DND-41 (cell line): ENCODE results near the gene MPI.

Experiments
- ATAC-seq: fragments of 200-7000 bp; cut with Tn5 transposase; 3 replicates; pipeline ENCODE4 v1.9.1; 2021; ENCODE audit warnings: low read depth; ENCODE audit not compliant: insufficient read depth
- DNase-seq: peaks from one replicate; pipeline ENCODE4 v3.0.0-alpha.2; 2020
- H2AFZ ChIP-seq: 2 replicates; pipeline ENCODE4 v1.6.0; 2012; ENCODE audit warnings: low read depth, low read length
- H3K27ac ChIP-seq: 2 replicates; pipeline ENCODE4 v1.5.1; 2012; ENCODE audit warnings: low read length, inconsistent platforms
- H3K27me3 ChIP-seq: fragments of 200-600 bp; sonication (generic); 2 replicates; pipeline ENCODE4 v1.6.0; 2012; ENCODE audit warnings: low read length, mild to moderate bottlenecking, inconsistent platforms; ENCODE audit not compliant: insufficient read depth, poor library complexity
- H3K36me3 ChIP-seq: 2 replicates; pipeline ENCODE4 v1.5.1; 2012; ENCODE audit warnings: low read length, inconsistent platforms; ENCODE audit not compliant: insufficient read depth
- H3K4me1 ChIP-seq: 2 replicates; pipeline ENCODE4 v1.5.1; 2012; ENCODE audit warnings: mild to moderate bottlenecking, low read length; ENCODE audit not compliant: insufficient read depth
- H3K4me2 ChIP-seq: 2 replicates; pipeline ENCODE4 v1.6.0; 2012; ENCODE audit warnings: mild to moderate bottlenecking, moderate library complexity, low read length, inconsistent platforms; ENCODE audit not compliant: insufficient read depth
- H3K4me3 ChIP-seq, 2 experiments: fragments of 200-600 bp in 1 of 2; shearing (Covaris generic) in 1 of 2; 2 replicates each; pipeline ENCODE4 v1.5.1; 2012 to 2016; ENCODE audit warnings: inconsistent platforms in 2 of 2, low read length in 2 of 2, mild to moderate bottlenecking in 2 of 2, low read depth in 1 of 2, moderate library complexity in 1 of 2
- H3K79me2 ChIP-seq: 2 replicates; pipeline ENCODE4 v1.6.0; 2012; ENCODE audit warnings: low read length, inconsistent platforms; ENCODE audit not compliant: insufficient read depth
- H3K9ac ChIP-seq: 2 replicates; pipeline ENCODE4 v1.6.0; 2012; ENCODE audit warnings: low read depth, mild to moderate bottlenecking, inconsistent platforms, low read length, moderate library complexity
- H3K9me3 ChIP-seq: 2 replicates; pipeline ENCODE4 v1.5.1; 2012; ENCODE audit warnings: low read length, moderate library complexity, mild to moderate bottlenecking, inconsistent platforms; ENCODE audit not compliant: insufficient read depth, severe bottlenecking
- H4K20me1 ChIP-seq: 2 replicates; pipeline ENCODE4 v1.6.0; 2012; ENCODE audit warnings: low read length; ENCODE audit not compliant: insufficient read depth
- EZH2 ChIP-seq: IDR thresholded peaks from 3 replicates; pipeline ENCODE4 v1.6.1; 2012; ENCODE audit warnings: borderline replicate concordance, low read depth, mild to moderate bottlenecking, moderate library complexity, low read length, inconsistent platforms; ENCODE audit not compliant: severe bottlenecking
- TF ChIP-seq, protein P1 (sequence below): IDR thresholded peaks from 2 replicates; pipeline ENCODE4 v1.5.1; 2012; ENCODE audit warnings: borderline replicate concordance, low read length, moderate library complexity, mild to moderate bottlenecking; ENCODE audit not compliant: poor library complexity, severe bottlenecking; ENCODE audit errors: extremely low read depth

Gene MPI

DNA sequence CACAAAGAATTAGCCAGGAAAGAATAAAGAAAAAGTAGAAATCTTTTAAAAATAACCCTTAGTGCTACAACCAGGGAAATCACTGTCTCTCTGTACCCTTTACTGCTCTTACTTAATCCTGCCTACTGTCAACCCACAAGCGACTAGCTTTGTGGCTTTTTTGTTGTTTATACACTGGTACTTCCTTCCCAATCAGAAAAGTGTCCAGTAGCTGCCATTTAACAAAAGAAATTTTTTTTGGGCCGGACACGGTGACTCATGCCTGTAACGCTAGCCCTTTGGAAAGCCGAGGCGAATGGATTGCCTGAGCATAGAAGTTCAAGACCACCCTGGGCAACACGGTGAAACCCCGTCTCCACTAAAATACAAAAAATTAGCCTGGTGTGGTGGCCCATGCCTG is 30.6 kb downstream of the MPI start:
- Histone ChIP-seq H3K4me3 (no peak overlapping the region), H3K9ac (no peak overlapping the region), H3K79me2 (no peaks in the 10 kb centered on the region; the same call in 1 of the 2 replicates), H3K4me1 (no peaks in the 10 kb centered on the region), H3K27ac (no peak overlapping the region), H3K36me3 (peaks cover 70% of the 10 kb centered on the region; the same call in 1 of the 2 replicates), H3K4me2 (no peak overlapping the region), H3K27me3 (no peaks in the 10 kb centered on the region), H2AFZ (no peak overlapping the region), H3K9me3 (no peaks in the 10 kb centered on the region), H4K20me1 (no peaks in the 10 kb centered on the region)
- no peak for TF ChIP-seq EZH2
- TF ChIP-seq, protein P1, sequence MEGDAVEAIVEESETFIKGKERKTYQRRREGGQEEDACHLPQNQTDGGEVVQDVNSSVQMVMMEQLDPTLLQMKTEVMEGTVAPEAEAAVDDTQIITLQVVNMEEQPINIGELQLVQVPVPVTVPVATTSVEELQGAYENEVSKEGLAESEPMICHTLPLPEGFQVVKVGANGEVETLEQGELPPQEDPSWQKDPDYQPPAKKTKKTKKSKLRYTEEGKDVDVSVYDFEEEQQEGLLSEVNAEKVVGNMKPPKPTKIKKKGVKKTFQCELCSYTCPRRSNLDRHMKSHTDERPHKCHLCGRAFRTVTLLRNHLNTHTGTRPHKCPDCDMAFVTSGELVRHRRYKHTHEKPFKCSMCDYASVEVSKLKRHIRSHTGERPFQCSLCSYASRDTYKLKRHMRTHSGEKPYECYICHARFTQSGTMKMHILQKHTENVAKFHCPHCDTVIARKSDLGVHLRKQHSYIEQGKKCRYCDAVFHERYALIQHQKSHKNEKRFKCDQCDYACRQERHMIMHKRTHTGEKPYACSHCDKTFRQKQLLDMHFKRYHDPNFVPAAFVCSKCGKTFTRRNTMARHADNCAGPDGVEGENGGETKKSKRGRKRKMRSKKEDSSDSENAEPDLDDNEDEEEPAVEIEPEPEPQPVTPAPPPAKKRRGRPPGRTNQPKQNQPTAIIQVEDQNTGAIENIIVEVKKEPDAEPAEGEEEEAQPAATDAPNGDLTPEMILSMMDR, result no peak
- ATAC-seq (no peak), DNase-seq (no peak)

GRCh38 chr15:74924525-74924924 is 34.7 kb downstream of the MPI start:
- H3K4me3 ChIP-seq, result no peak overlapping the region
- H3K9ac ChIP-seq, result no peak overlapping the region
- H2AFZ ChIP-seq, result no peak overlapping the region
- no peak for TF ChIP-seq EZH2
- TF ChIP-seq, protein P1, result no peak
- H3K36me3 ChIP-seq, result peaks cover 73% of the 10 kb centered on the region
- H3K79me2 ChIP-seq, result peaks cover 17% of the 10 kb centered on the region; the same call in 1 of the 2 replicates
- H3K9me3 ChIP-seq, result no peaks in the 10 kb centered on the region
- H3K27me3 ChIP-seq, result no peaks in the 10 kb centered on the region
- ATAC-seq (no peak), DNase-seq (no peak)
- no peak overlapping the region for H3K4me2 ChIP-seq
- H4K20me1 ChIP-seq, result no peaks in the 10 kb centered on the region
- H3K4me1 ChIP-seq, result no peaks in the 10 kb centered on the region
- no peak overlapping the region for H3K27ac ChIP-seq

DNA sequence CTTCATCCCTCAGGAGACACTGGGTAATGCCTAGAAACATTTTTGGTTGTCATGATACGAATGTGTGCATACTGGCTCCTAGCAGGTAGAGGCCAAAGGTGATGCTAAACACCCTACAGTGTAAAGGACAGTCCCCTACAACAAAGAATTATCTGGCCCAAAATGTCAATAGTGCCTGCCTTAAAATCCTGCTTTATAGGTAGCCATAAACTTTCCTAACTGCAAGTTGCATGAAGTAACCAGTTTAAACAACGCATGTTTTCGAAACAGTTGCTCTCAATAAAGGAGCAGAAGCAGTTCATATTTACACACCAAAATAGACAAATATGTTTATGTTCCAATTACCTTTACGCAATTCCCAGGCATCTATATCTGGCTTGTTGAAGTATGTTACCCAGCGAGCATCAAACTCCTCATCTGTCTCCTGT is 38.9 kb downstream of the MPI start:
- TF ChIP-seq, protein P1, result no peak
- no peak for TF ChIP-seq EZH2
- Histone ChIP-seq H3K9ac (no peak overlapping the region), H3K27me3 (no peaks in the 10 kb centered on the region), H3K36me3 (peaks cover 53% of the 10 kb centered on the region), H3K4me3 (no peak overlapping the region), H3K9me3 (no peaks in the 10 kb centered on the region), H2AFZ (no peak overlapping the region), H4K20me1 (no peaks in the 10 kb centered on the region), H3K27ac (no peak overlapping the region), H3K79me2 (peaks cover 49% of the 10 kb centered on the region), H3K4me1 (no peaks in the 10 kb centered on the region), H3K4me2 (no peak overlapping the region)
- ATAC-seq, result no peak
- no peak for DNase-seq

DNA sequence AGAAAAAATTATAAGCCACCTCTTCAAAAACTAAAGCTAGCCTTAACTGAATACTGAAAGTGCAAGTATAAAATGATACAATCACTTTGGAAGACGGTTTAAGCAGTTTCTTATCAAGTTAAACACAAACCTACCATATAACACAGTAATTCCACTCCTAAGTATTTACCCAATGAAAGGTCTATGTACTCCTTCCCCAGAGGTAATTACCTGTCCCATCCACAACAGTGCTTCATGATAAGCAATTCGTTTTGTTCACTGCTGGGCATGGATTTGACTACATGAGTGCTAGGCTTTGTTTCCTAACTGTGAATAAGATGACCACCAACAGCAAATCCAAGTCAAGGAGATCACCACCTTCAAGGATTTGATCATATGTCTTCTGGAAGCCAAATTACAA is 43.7 kb downstream of the MPI start:
- no peak for TF ChIP-seq EZH2
- TF ChIP-seq, protein P1, result no peak
- H3K9ac ChIP-seq, result no peak overlapping the region
- peak overlapping the region; percentile 0; the same call in 1 of the 2 replicates for H3K4me2 ChIP-seq
- peaks cover 82% of the 10 kb centered on the region for H3K79me2 ChIP-seq
- no peak for DNase-seq
- peaks cover 21% of the 10 kb centered on the region for H3K36me3 ChIP-seq
- no peaks in the 10 kb centered on the region for H3K9me3 ChIP-seq
- no peak overlapping the region for H3K4me3 ChIP-seq
- no peaks in the 10 kb centered on the region for H3K27me3 ChIP-seq
- H2AFZ ChIP-seq, result no peak overlapping the region
- no peak for ATAC-seq
- no peak overlapping the region for H3K27ac ChIP-seq
- no peaks in the 10 kb centered on the region; the same call in 1 of the 2 replicates for H4K20me1 ChIP-seq
- peaks cover 32% of the 10 kb centered on the region for H3K4me1 ChIP-seq
